HCT116 (cell line): ENCODE results near the gene CAMSAP1. TPM values are rescaled to one million over a fixed set of nuclear protein-coding genes. Genes with fewer than 3 reads are reported as not detected.

Source experiments
- ATAC-seq: fragments of 200-7000 bp; cut with Tn5 transposase; 2 replicates; pipeline ENCODE4 v1.9.1; 2020; ENCODE audit warnings: mild to moderate bottlenecking, moderate library complexity
- BruUV-seq: library from RNA; stranded (reverse); fragments of 400-500 nt; replicated peaks from 2 replicates; lab custom pipeline; 2021; lab: Mats Ljungman, UMichigan
- CTCF ChIA-PET: fragments of 300-600 bp; sonication (Branson Sonifier 250); formaldehyde crosslinking; loops from one replicate; lab custom pipeline; 2021; ENCODE audit warnings: antibody characterized with exemption; lab: Charles Lee
- POLR2A ChIA-PET: fragments of 300-600, 350-600 bp; sonication (Branson Sonifier 250); formaldehyde crosslinking; loops from one replicate; lab custom pipeline; 2021; ENCODE audit warnings: antibody characterized with exemption; lab: Charles Lee
- RAD21 ChIA-PET, 2 experiments: fragments of 300-600 bp; sonication (Branson Sonifier 250); formaldehyde crosslinking; loops; one replicate each; lab custom pipeline; 2023; ENCODE audit warnings: low total read pairs in 2 of 2; ENCODE audit not compliant: uncharacterized antibody in 2 of 2, unreplicated experiment in 2 of 2, low non-redundant PET in 1 of 2; lab: Charles Lee
- DNase-seq: peaks from one replicate; pipeline ENCODE4 v3.0.0-alpha.2; 2010; ENCODE audit warnings: low read depth, low spot score
- H2AFZ ChIP-seq: fragments of 200-600 bp; shearing (Covaris generic), sonication (generic); 2 replicates; pipeline ENCODE4 v1.6.1; 2017; ENCODE audit warnings: low read depth, mixed run types, mixed read lengths, antibody characterized with exemption, low read length; ENCODE audit not compliant: poor library complexity, severe bottlenecking
- H3K27ac ChIP-seq: 2 replicates; pipeline ENCODE4 v1.5.1; 2012; ENCODE audit warnings: low read depth, low read length
- H3K27me3 ChIP-seq: fragments of 200-600 bp; sonication (generic); 2 replicates; pipeline ENCODE4 v1.6.1; 2016; ENCODE audit warnings: mixed run types, low read length, mixed read lengths; ENCODE audit not compliant: insufficient read depth
- H3K36me3 ChIP-seq, 2 experiments: fragments of 200-500 bp in 1 of 2; fragments of 200-600 bp in 1 of 2; sonication (Bioruptor generic) in 1 of 2; sonication (generic) in 1 of 2; 2 replicates each; pipeline versions ENCODE4 v1.5.1 to v1.6.1; 2014 to 2016; ENCODE audit warnings: low read length in 2 of 2, inconsistent platforms in 1 of 2, mixed read lengths in 1 of 2, mixed run types in 1 of 2; ENCODE audit not compliant: insufficient read depth in 2 of 2, control insufficient read depth in 1 of 2
- H3K4me1 ChIP-seq, 2 experiments: fragments of 200-600 bp in 1 of 2; sonication (generic) in 1 of 2; 2 replicates each; pipeline versions ENCODE4 v1.5.1 to v1.6.1; 2012 to 2017; ENCODE audit warnings: low read length in 2 of 2, inconsistent platforms in 1 of 2, mild to moderate bottlenecking in 1 of 2, mixed read lengths in 1 of 2, mixed run types in 1 of 2, moderate library complexity in 1 of 2; ENCODE audit not compliant: insufficient read depth in 2 of 2, control insufficient read depth in 1 of 2
- H3K4me2 ChIP-seq: fragments of 200-600 bp; sonication (generic); 2 replicates; pipeline ENCODE4 v1.6.1; 2017; ENCODE audit warnings: mixed run types, low read length, mixed read lengths
- H3K4me3 ChIP-seq, 2 experiments: fragments of 200-600 bp in 1 of 2; sonication (generic) in 1 of 2; replicated peaks in 1 of 2; 2 replicates each; pipeline ENCODE4 v1.5.1; 2011 to 2016; ENCODE audit warnings: low read length in 2 of 2, control low read depth in 1 of 2, low read depth in 1 of 2, mild to moderate bottlenecking in 1 of 2, mixed read lengths in 1 of 2, mixed run types in 1 of 2
- H3K79me2 ChIP-seq: fragments of 200-600 bp; sonication (generic); 2 replicates; pipeline ENCODE4 v1.6.1; 2017; ENCODE audit warnings: mild to moderate bottlenecking, mixed run types, low read length, moderate library complexity, mixed read lengths; ENCODE audit not compliant: insufficient read depth
- H3K9ac ChIP-seq: fragments of 200-600 bp; sonication (generic); 2 replicates; pipeline ENCODE4 v1.6.1; 2016; ENCODE audit warnings: low read length, mixed read lengths
- H3K9me2 ChIP-seq: fragments of 200-600 bp; sonication (generic), shearing (Covaris generic); 2 replicates; pipeline ENCODE4 v1.6.1; 2017; ENCODE audit warnings: mixed run types, mild to moderate bottlenecking, moderate library complexity; ENCODE audit not compliant: insufficient read depth
- H3K9me3 ChIP-seq, 2 experiments: fragments of 200-500 bp in 1 of 2; fragments of 200-600 bp in 1 of 2; sonication (Bioruptor generic) in 1 of 2; sonication (generic) in 1 of 2; 2 replicates each; pipeline ENCODE4 v1.6.1; 2014 to 2017; ENCODE audit warnings: low read length in 2 of 2, mixed read lengths in 2 of 2, inconsistent platforms in 1 of 2, low read depth in 1 of 2, mild to moderate bottlenecking in 1 of 2, mixed run types in 1 of 2, moderate library complexity in 1 of 2; ENCODE audit not compliant: control insufficient read depth in 1 of 2, insufficient read depth in 1 of 2
- H4K20me1 ChIP-seq: fragments of 200-600 bp; sonication (generic), shearing (Covaris generic); 2 replicates; pipeline ENCODE4 v1.6.1; 2017; ENCODE audit warnings: mixed run types, mild to moderate bottlenecking, moderate library complexity; ENCODE audit not compliant: insufficient read depth
- CBX3 ChIP-seq: IDR thresholded peaks from 2 replicates; pipeline ENCODE4 v1.6.1; 2012; ENCODE audit warnings: low read depth
- CEBPB ChIP-seq: IDR thresholded peaks from 2 replicates; pipeline ENCODE4 v1.6.1; 2012; ENCODE audit warnings: low read depth
- EGR1 ChIP-seq: IDR thresholded peaks from 2 replicates; pipeline ENCODE4 v1.6.1; 2012; ENCODE audit warnings: low read depth
- ELF1 ChIP-seq: IDR thresholded peaks from 2 replicates; pipeline ENCODE4 v1.6.1; 2012; ENCODE audit warnings: low read depth, borderline replicate concordance
- EZH2 ChIP-seq: fragments of 200-600 bp; sonication (generic); IDR thresholded peaks from 2 replicates; pipeline ENCODE4 v1.6.1; 2017; ENCODE audit warnings: antibody characterized with exemption, mixed run types
- EZH2phosphoT487 ChIP-seq: fragments of 200-600 bp; IDR thresholded peaks from 2 replicates; pipeline ENCODE4 v1.6.1; 2018; ENCODE audit warnings: antibody characterized with exemption, borderline replicate concordance
- FOSL1 ChIP-seq: IDR thresholded peaks from 2 replicates; pipeline ENCODE4 v1.6.1; 2012; ENCODE audit warnings: low read depth
- POLR2AphosphoS5 ChIP-seq: IDR thresholded peaks from 2 replicates; pipeline ENCODE4 v1.6.1; 2011; ENCODE audit warnings: mild to moderate bottlenecking, low read depth, low read length, moderate library complexity
- RAD21 ChIP-seq: IDR thresholded peaks from 2 replicates; pipeline ENCODE4 v1.6.1; 2012; ENCODE audit warnings: low read depth, mild to moderate bottlenecking
- SIN3A ChIP-seq: IDR thresholded peaks from 2 replicates; pipeline ENCODE4 v1.6.1; 2012; ENCODE audit warnings: low read depth
- SRF ChIP-seq: IDR thresholded peaks from 2 replicates; pipeline ENCODE4 v1.6.1; 2012; ENCODE audit warnings: low read depth
- YY1 ChIP-seq: IDR thresholded peaks from 2 replicates; pipeline ENCODE4 v1.6.1; 2011; ENCODE audit warnings: low read length, low read depth, moderate library complexity, mild to moderate bottlenecking; ENCODE audit not compliant: insufficient replicate concordance; ENCODE audit errors: extremely low read depth
- ZNF274 ChIP-seq: fragments of 200-500 bp; sonication (Bioruptor generic); IDR thresholded peaks from 2 replicates; pipeline ENCODE4 v1.6.1; 2014; ENCODE audit warnings: mild to moderate bottlenecking, low read depth, low read length, inconsistent platforms
- intact Hi-C: fragments of 100-400 bp; cut with micrococcal nuclease; formaldehyde crosslinking; loops from 2 replicates; pipeline ENCODE4 v1.10.0; 2022
- total RNA-seq: library from RNA; stranded (reverse); gene quantifications from one replicate; pipeline ENCODE4 v1.2.1, GENCODE V29; 2021; ENCODE audit not compliant: unreplicated experiment
- TF ChIP-seq, protein P1 (sequence below), 3 experiments: fragments of 200-600 bp in 1 of 3; sonication (generic) in 1 of 3; IDR thresholded peaks in 2 of 3; conservative IDR thresholded peaks in 1 of 3; 2 replicates each; pipeline ENCODE4 v1.5.1; 2012 to 2017; ENCODE audit warnings: low read depth in 2 of 3, low read length in 2 of 3, antibody characterized with exemption in 1 of 3, borderline replicate concordance in 1 of 3, control low read depth in 1 of 3, mild to moderate bottlenecking in 1 of 3, mixed read lengths in 1 of 3, mixed run types in 1 of 3, moderate library complexity in 1 of 3; ENCODE audit not compliant: insufficient read depth in 1 of 3
- TF ChIP-seq, protein P2 (sequence below): IDR thresholded peaks from 2 replicates; pipeline ENCODE4 v1.6.1; 2012

Gene CAMSAP1
- total RNA-seq, 1 experiment from 2014 or later: 33.1 TPM

DNA sequence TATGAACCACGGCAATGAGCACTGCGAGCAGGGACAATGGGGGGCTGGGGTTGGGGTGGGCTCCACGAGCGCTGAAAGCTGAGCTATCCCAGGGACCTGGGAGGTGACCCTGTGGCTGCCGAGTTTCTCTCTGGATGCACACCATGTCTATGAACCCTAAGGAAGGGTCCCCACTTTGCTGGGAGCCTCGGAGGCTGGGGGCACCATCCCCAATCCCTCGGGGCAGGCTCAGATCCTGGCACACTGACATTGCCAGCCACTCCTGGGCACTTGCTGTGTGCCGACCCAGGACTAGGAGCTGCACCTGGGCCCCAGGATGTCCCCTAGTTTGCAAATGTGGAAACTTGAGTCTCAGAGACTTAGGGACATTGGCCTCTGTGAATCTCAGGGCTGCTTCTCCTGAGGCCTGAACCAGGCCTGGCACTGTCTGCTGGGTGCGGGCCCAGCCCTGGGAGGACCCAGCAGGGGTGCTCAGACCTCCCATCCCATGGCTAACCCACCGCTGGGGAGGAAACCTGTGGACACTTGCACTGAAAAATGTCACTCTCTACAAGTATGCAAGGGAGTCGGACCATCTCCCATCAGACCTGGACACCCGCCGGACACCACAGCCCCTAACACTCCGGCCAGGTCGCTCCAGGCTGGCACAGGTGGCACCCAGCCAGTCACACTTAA lies 13.0 kb upstream of the CAMSAP1 start:
- Histone ChIP-seq H3K36me3 (peaks cover 0 to 10% of the 10 kb centered on the region in 2 experiments; a peak in 3 of 4 replicates), H3K9ac (no peak overlapping the region), H2AFZ (no peak overlapping the region), H3K4me3 (no peak overlapping the region), H3K27ac (no peak overlapping the region), H3K4me2 (no peak overlapping the region), H3K4me1 (peaks cover 0 to 3% of the 10 kb centered on the region in 2 experiments; a peak in 2 of 4 replicates), H3K27me3 (no peaks in the 10 kb centered on the region), H3K9me2 (no peaks in the 10 kb centered on the region), H4K20me1 (no peaks in the 10 kb centered on the region), H3K9me3 (peaks cover 5 to 8% of the 10 kb centered on the region in 2 experiments; a peak in 2 of 4 replicates), H3K79me2 (no peaks in the 10 kb centered on the region)
- CTCF ChIA-PET: no interaction called here
- no peak for DNase-seq
- RAD21 ChIA-PET: no interaction called here
- ATAC-seq: no peak
- POLR2A ChIA-PET: no interaction called here
- TF ChIP-seq SIN3A (no peak), CBX3 (no peak), EZH2phosphoT487 (no peak), YY1 (no peak), EGR1 (no peak), CEBPB (no peak), ELF1 (no peak), POLR2AphosphoS5 (no peak), SRF (no peak), ZNF274 (no peak), RAD21 (no peak), EZH2 (no peak), FOSL1 (no peak)
- TF ChIP-seq, protein P1, sequence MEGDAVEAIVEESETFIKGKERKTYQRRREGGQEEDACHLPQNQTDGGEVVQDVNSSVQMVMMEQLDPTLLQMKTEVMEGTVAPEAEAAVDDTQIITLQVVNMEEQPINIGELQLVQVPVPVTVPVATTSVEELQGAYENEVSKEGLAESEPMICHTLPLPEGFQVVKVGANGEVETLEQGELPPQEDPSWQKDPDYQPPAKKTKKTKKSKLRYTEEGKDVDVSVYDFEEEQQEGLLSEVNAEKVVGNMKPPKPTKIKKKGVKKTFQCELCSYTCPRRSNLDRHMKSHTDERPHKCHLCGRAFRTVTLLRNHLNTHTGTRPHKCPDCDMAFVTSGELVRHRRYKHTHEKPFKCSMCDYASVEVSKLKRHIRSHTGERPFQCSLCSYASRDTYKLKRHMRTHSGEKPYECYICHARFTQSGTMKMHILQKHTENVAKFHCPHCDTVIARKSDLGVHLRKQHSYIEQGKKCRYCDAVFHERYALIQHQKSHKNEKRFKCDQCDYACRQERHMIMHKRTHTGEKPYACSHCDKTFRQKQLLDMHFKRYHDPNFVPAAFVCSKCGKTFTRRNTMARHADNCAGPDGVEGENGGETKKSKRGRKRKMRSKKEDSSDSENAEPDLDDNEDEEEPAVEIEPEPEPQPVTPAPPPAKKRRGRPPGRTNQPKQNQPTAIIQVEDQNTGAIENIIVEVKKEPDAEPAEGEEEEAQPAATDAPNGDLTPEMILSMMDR (IDR thresholded peaks at IDR 0.05 in 2 of 3, conservative IDR thresholded peaks at IDR 0.05 in 1 of 3; ENCODE audit: borderline replicate concordance in 1 of 3, insufficient read depth in 1 of 3, low read depth in 2 of 3, low read length in 2 of 3): no peak
- TF ChIP-seq, protein P2, sequence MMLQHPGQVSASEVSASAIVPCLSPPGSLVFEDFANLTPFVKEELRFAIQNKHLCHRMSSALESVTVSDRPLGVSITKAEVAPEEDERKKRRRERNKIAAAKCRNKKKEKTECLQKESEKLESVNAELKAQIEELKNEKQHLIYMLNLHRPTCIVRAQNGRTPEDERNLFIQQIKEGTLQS: no peak
- no TSS peak for BruUV-seq
- intact Hi-C loops: no loop called here
